ENCODE results near the gene OR51G1.

The OR51G1 gene

GRCh38 chr11:4947505-4947904 lies 23.4 kb upstream of the OR51G1 start, which contains the start of gene OR51A4:
Gene OR51A4 (minus strand): TSS chr11:4947605. CDS start chr11:4947100, 505 bp downstream.
- TF ChIP-seq GABPA (IDR thresholded peaks at IDR 0.05; ENCODE audit: low read depth) (no peak), SPI1 (IDR thresholded peaks at IDR 0.05; ENCODE audit: borderline replicate concordance, low read depth) (no peak), POLR2AphosphoS5 (IDR thresholded peaks at IDR 0.05; ENCODE audit: low read depth) (no peak), CTCF (IDR thresholded peaks at IDR 0.05; ENCODE audit: insufficient read depth, low read length) (no peak), REST (IDR thresholded peaks at IDR 0.05; ENCODE audit: insufficient replicate concordance, low read depth) (no peak)
- Histone ChIP-seq H3K27me3 (ENCODE audit: insufficient read depth, poor library complexity, severe bottlenecking) (no peaks in the 10 kb centered on the region), H3K4me3 (replicated peaks; ENCODE audit: insufficient read depth, low read length) (no peak within 1 kb of the TSS), H3K27ac (replicated peaks) (no peak within 1 kb of the TSS)
- DNase-seq (ENCODE audit: low read depth in 1 of 2, low spot score in 1 of 2), result no peak

GRCh38 chr11:4936745-4937144 lies 12.6 kb upstream of the OR51G1 start:
- no peak for DNase-seq (ENCODE audit: low read depth in 1 of 2, low spot score in 1 of 2)
- no peaks in the 10 kb centered on the region for H3K27me3 ChIP-seq (ENCODE audit: insufficient read depth, poor library complexity, severe bottlenecking)
- H3K4me3 ChIP-seq (replicated peaks; ENCODE audit: insufficient read depth, low read length), result no peak overlapping the region
- TF ChIP-seq GABPA (IDR thresholded peaks at IDR 0.05; ENCODE audit: low read depth) (no peak), SPI1 (IDR thresholded peaks at IDR 0.05; ENCODE audit: borderline replicate concordance, low read depth) (no peak), CTCF (IDR thresholded peaks at IDR 0.05; ENCODE audit: insufficient read depth, low read length) (no peak), REST (IDR thresholded peaks at IDR 0.05; ENCODE audit: insufficient replicate concordance, low read depth) (no peak), POLR2AphosphoS5 (IDR thresholded peaks at IDR 0.05; ENCODE audit: low read depth) (no peak)
- H3K27ac ChIP-seq (replicated peaks), result no peak overlapping the region

GRCh38 chr11:4932751-4933150 lies 8.6 kb upstream of the OR51G1 start:
- TF ChIP-seq POLR2AphosphoS5 (IDR thresholded peaks at IDR 0.05; ENCODE audit: low read depth) (no peak), SPI1 (IDR thresholded peaks at IDR 0.05; ENCODE audit: borderline replicate concordance, low read depth) (no peak), CTCF (IDR thresholded peaks at IDR 0.05; ENCODE audit: insufficient read depth, low read length) (no peak), REST (IDR thresholded peaks at IDR 0.05; ENCODE audit: insufficient replicate concordance, low read depth) (no peak), GABPA (IDR thresholded peaks at IDR 0.05; ENCODE audit: low read depth) (no peak)
- no peak overlapping the region for H3K27ac ChIP-seq (replicated peaks)
- DNase-seq (ENCODE audit: low read depth in 1 of 2, low spot score in 1 of 2), result no peak
- H3K4me3 ChIP-seq (replicated peaks; ENCODE audit: insufficient read depth, low read length), result no peak overlapping the region
- H3K27me3 ChIP-seq (ENCODE audit: insufficient read depth, poor library complexity, severe bottlenecking), result peaks cover 2% of the 10 kb centered on the region

Data from HL-60 (cell line).